Loucy (cell line): ENCODE data around the gene SLC43A2.
"Not testable (repeated sequence)": the region's sequence is repeated elsewhere in the genome, so short reads cannot be mapped to it uniquely, and the experiment has no call there.

Experiments used
- H2AFZ ChIP-seq: fragments of 200-600 bp; sonication (generic); 2 replicates; pipeline ENCODE4 v1.6.0; 2016; ENCODE audit warnings: antibody characterized with exemption, mild to moderate bottlenecking, low read length, moderate library complexity
- H3F3A ChIP-seq: fragments of 200-600 bp; 2 replicates; pipeline ENCODE4 v1.6.0; 2016; ENCODE audit warnings: antibody characterized with exemption, low read depth, mild to moderate bottlenecking
- H3K27me3 ChIP-seq: fragments of 200-600 bp; sonication (generic); 2 replicates; pipeline ENCODE4 v1.6.1; 2014; ENCODE audit warnings: low read length, mild to moderate bottlenecking; ENCODE audit not compliant: insufficient read depth, poor library complexity, severe bottlenecking
- H3K36me3 ChIP-seq: fragments of 200-600 bp; sonication (generic); 2 replicates; pipeline ENCODE4 v1.6.1; 2016; ENCODE audit warnings: low read length; ENCODE audit not compliant: insufficient read depth
- H3K4me1 ChIP-seq: fragments of 200-600 bp; sonication (generic); 2 replicates; pipeline ENCODE4 v1.5.1; 2014; ENCODE audit warnings: low read length, mild to moderate bottlenecking; ENCODE audit not compliant: insufficient read depth, poor library complexity, severe bottlenecking
- H3K4me2 ChIP-seq: fragments of 200-600 bp; sonication (generic); 2 replicates; pipeline ENCODE4 v1.6.0; 2014; ENCODE audit warnings: antibody characterized with exemption, low read length, low read depth, mild to moderate bottlenecking; ENCODE audit not compliant: poor library complexity, severe bottlenecking
- H3K4me3 ChIP-seq: fragments of 200-600 bp; sonication (generic); 2 replicates; pipeline ENCODE4 v1.5.1; 2014; ENCODE audit warnings: low read length, mild to moderate bottlenecking, mixed read lengths; ENCODE audit not compliant: poor library complexity, severe bottlenecking
- H3K79me2 ChIP-seq: fragments of 200-600 bp; sonication (generic); 2 replicates; pipeline ENCODE4 v1.6.1; 2014; ENCODE audit warnings: low read length; ENCODE audit not compliant: insufficient read depth
- H3K9ac ChIP-seq: fragments of 200-600 bp; sonication (generic); 2 replicates; pipeline ENCODE4 v1.6.0; 2014; ENCODE audit warnings: mild to moderate bottlenecking, low read depth, low read length, moderate library complexity; ENCODE audit not compliant: poor library complexity, severe bottlenecking
- H3K9me2 ChIP-seq: fragments of 200-600 bp; sonication (generic); replicated peaks from 2 replicates; pipeline ENCODE4 v1.6.1; 2016; ENCODE audit warnings: low read depth, low read length, mixed read lengths
- H3K9me3 ChIP-seq: fragments of 200-600 bp; sonication (generic); 2 replicates; pipeline ENCODE4 v1.6.1; 2014; ENCODE audit warnings: mild to moderate bottlenecking, antibody characterized with exemption, low read length, low read depth; ENCODE audit not compliant: insufficient read depth
- H4K20me1 ChIP-seq: fragments of 200-600 bp; sonication (generic); 2 replicates; pipeline ENCODE4 v1.6.0; 2014; ENCODE audit warnings: antibody characterized with exemption, low read length, mild to moderate bottlenecking; ENCODE audit not compliant: insufficient read depth, poor library complexity, severe bottlenecking
- EZH2phosphoT487 ChIP-seq: fragments of 200-600 bp; IDR thresholded peaks from 2 replicates; pipeline ENCODE4 v1.6.1; 2018; ENCODE audit warnings: antibody characterized with exemption, mild to moderate bottlenecking, moderate library complexity, borderline replicate concordance
- TF ChIP-seq, protein P1 (sequence below): fragments of 200-600 bp; sonication (generic); conservative IDR thresholded peaks from 2 replicates; pipeline ENCODE4 v1.5.1; 2014; ENCODE audit warnings: mild to moderate bottlenecking, antibody characterized with exemption, low read length

The SLC43A2 gene

DNA sequence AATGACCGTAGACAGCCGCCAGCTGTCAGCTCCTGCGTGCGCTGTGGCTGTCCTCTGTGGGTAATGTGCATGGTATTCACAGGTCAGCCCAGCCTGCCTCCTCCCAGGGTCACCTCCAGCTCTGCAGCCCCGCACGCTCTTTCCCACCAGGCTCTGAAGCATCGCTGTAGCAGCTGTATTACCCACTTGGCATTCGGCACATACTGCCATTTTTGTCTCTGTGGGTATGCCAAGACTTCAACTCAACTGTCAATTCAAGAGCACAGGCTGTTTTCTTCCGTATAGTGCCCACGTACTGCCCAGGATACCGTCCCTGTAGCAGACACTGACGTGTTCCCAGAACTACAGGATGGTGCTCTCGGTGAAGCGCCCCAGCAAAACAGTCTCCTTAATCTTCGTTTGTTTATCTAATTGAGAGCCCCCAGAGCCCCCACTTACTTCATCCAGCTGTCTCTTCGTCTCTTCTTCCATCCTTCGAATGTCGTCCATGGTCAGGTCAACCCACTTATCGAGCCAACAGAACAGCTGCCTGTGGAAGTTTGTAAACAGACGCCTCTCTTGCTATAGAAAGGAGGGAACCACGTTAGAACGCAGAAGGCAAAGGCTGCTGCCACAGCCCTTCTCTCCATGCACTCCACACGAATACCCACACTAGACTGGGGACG, 94.8 kb downstream of the SLC43A2 start:
- H3K4me3 ChIP-seq, result no peak overlapping the region
- H3K9ac ChIP-seq, result no peak overlapping the region
- no peak overlapping the region for H2AFZ ChIP-seq
- no peaks in the 10 kb centered on the region for H3K9me3 ChIP-seq
- no peaks in the 10 kb centered on the region for H3K27me3 ChIP-seq
- no peaks in the 10 kb centered on the region for H3K4me1 ChIP-seq
- H3K79me2 ChIP-seq, result no peaks in the 10 kb centered on the region
- no peaks in the 10 kb centered on the region for H4K20me1 ChIP-seq
- no peaks in the 10 kb centered on the region for H3K9me2 ChIP-seq
- peaks cover 33% of the 10 kb centered on the region; the same call in 1 of the 2 replicates for H3K36me3 ChIP-seq
- H3F3A ChIP-seq, result no peaks in the 10 kb centered on the region
- no peak overlapping the region for H3K4me2 ChIP-seq
- no peak for TF ChIP-seq EZH2phosphoT487
- TF ChIP-seq, protein P1, sequence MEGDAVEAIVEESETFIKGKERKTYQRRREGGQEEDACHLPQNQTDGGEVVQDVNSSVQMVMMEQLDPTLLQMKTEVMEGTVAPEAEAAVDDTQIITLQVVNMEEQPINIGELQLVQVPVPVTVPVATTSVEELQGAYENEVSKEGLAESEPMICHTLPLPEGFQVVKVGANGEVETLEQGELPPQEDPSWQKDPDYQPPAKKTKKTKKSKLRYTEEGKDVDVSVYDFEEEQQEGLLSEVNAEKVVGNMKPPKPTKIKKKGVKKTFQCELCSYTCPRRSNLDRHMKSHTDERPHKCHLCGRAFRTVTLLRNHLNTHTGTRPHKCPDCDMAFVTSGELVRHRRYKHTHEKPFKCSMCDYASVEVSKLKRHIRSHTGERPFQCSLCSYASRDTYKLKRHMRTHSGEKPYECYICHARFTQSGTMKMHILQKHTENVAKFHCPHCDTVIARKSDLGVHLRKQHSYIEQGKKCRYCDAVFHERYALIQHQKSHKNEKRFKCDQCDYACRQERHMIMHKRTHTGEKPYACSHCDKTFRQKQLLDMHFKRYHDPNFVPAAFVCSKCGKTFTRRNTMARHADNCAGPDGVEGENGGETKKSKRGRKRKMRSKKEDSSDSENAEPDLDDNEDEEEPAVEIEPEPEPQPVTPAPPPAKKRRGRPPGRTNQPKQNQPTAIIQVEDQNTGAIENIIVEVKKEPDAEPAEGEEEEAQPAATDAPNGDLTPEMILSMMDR, result no peak

DNA sequence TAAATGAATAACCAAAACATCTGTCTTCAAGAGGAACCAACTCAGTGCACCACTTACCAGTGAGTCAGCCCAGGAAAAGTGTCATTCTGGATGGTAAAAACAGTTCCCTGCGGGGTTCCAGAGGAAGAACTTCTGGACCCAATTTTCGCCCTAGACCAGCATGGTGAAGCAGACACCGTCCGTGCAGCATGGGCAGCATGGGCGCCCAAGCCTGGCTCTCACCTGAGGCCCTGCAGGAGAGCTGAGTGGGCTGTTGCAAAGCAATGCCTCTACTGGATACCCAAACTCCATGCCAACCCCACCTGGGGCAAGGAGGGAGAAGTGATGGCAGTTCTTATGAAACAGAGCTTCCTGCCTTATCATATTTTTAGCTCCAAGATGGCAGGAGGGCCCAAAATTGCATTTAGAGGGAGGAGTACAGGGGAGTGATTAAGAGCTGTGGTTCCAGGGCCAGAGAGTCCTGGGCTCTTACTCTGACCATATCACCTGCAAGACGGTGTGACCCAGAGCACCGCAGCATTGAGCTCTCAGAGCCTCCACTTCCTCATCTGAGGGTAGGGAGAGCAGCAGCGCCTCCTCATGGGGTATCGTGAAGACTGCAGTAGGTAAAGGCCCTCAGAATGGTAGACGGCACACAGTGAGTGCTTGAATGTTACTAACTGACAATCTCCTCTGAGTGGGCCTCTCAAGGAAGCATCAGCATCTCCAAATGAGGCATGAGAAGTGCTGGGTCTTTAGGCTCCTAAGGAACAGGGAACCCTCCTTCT, 95.6 kb downstream of the SLC43A2 start:
- H2AFZ ChIP-seq, result no peak overlapping the region
- H4K20me1 ChIP-seq, result no peaks in the 10 kb centered on the region
- no peaks in the 10 kb centered on the region for H3K9me2 ChIP-seq
- H3K36me3 ChIP-seq, result peaks cover 25% of the 10 kb centered on the region; the same call in 1 of the 2 replicates
- no peak overlapping the region for H3K4me3 ChIP-seq
- H3K27me3 ChIP-seq, result no peaks in the 10 kb centered on the region
- TF ChIP-seq EZH2phosphoT487, result no peak
- TF ChIP-seq, protein P1, result peak; percentile 69
- no peaks in the 10 kb centered on the region for H3K9me3 ChIP-seq
- no peaks in the 10 kb centered on the region for H3F3A ChIP-seq
- H3K79me2 ChIP-seq, result no peaks in the 10 kb centered on the region
- no peaks in the 10 kb centered on the region for H3K4me1 ChIP-seq
- no peak overlapping the region for H3K9ac ChIP-seq
- no peak overlapping the region for H3K4me2 ChIP-seq

DNA sequence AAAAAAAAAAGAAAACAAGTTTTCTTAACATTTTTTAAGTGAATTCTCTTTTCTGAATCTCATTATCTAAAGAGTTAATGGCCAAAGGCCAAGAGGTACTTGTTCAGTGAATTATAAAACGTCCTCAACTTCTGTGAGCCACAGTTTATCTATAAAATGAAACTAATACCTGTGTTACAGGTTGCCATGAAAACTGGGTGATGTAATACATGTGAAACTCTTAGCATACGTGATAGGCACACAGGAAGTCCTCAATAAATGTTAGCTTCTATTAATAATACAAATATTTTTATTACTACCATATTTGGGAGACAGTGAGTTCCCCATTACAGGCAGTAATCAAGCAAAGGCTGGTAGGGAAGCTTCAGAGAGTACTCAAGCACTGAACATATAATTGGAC, 98.8 kb downstream of the SLC43A2 start:
- Histone ChIP-seq H3F3A (no peaks in the 10 kb centered on the region), H3K4me2 (no peak overlapping the region), H2AFZ (no peak overlapping the region), H3K9ac (no peak overlapping the region), H3K79me2 (no peaks in the 10 kb centered on the region), H3K36me3 (peaks cover 21% of the 10 kb centered on the region; the same call in 1 of the 2 replicates), H3K27me3 (no peaks in the 10 kb centered on the region), H3K4me1 (peaks cover 4% of the 10 kb centered on the region), H3K9me2 (no peaks in the 10 kb centered on the region), H3K9me3 (no peaks in the 10 kb centered on the region), H4K20me1 (no peaks in the 10 kb centered on the region), H3K4me3 (no peak overlapping the region)
- no peak for TF ChIP-seq EZH2phosphoT487
- TF ChIP-seq, protein P1, result no peak

DNA sequence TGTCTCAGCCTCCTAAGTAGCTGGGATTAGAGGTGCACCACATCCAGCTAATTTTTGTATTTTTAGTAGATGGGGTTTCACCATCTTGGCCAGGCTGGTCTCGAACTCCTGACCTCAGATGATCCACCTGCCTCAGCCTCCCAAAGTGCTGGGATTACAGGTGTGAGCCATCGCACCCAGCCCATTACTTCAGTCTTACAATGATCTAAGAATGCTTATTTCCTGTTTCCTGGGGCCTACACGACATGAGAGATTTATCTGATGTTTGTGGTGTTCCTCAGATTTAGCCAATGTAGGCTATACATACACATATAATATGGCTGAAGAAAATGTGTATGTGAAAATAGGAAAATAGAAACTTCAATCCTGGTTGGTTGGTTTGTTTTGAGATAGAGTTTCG, 101.8 kb downstream of the SLC43A2 start:
- not testable (repeated sequence) for H3K4me3 ChIP-seq, H3K4me1 ChIP-seq, H3K9me2 ChIP-seq, H3K9ac ChIP-seq, H4K20me1 ChIP-seq, H3K36me3 ChIP-seq, H3K27me3 ChIP-seq, H3K79me2 ChIP-seq, H3F3A ChIP-seq, H2AFZ ChIP-seq, H3K9me3 ChIP-seq, H3K4me2 ChIP-seq
